ENCODE measurements around the gene SVBP. TPM values are rescaled to one million over a fixed set of nuclear protein-coding genes. Genes with fewer than 3 reads are reported as not detected.
A peak's percentile ranks its signal among the peaks of the same experiment; 100 is the strongest.
"Not testable (repeated sequence)": the region's sequence is repeated elsewhere in the genome, so short reads cannot be mapped to it uniquely, and the experiment has no call there.

SVBP gene, protein sequence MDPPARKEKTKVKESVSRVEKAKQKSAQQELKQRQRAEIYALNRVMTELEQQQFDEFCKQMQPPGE
- 10 to 100 TPM; 19.8 to 20.6 TPM for total RNA-seq

DNA sequence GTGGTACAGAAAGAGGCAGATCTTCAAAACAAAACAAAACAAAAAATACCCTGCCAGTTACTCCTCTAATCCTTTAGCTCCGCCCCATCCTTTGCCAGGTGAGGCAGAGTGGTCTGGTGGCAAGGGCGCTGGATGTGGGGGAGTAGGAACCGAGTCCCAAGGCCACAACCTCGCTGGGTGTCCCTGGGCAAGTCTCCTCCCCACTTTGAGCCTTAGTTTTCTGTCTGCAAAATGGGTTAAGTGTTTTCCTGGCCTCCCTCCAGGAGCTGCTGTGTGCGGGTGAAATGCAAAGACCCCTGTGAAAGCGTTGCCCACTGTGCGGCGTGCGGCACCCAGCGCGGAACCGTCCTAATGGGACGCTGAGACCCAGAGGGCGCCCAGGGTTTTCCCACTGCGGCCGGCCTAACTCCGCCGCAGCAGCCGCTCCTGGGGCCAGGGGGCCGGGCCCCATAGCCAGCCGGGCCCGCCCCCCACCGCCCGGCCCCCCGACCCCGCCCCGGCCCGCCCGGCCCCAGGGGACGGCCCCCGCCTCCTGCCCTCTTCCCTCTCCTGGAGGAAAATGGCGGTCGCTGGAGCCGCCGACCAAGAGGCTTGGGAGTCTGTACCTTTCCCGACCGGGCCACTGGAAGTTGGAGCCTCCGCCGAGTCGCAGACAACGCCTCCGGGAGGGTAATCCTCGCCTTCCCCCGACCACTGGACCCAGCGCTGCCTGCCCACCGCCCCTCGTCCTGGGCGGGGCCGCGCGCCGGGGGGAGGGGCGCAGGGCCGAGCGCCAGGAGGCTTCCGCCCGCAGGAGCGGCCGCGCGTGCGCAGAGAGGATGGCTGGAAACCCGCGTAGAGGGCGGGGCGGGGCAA lies at the start of gene SVBP, which contains the start of gene ERMAP:
Gene SVBP (minus strand): TSS at position 813 of the 855 bp plus-strand sequence. CDS start 853 bp downstream, outside the sequence.
Gene ERMAP (plus strand): TSS at position 538 of the 855 bp plus-strand sequence. CDS start 13,327 bp downstream, outside the sequence.
- H3K27me3 Mint-ChIP-seq: no peaks in the 10 kb centered on the region
- H3K4me3 Mint-ChIP-seq: peak within 1 kb of the TSS; percentile 76
- H3K4me1 Mint-ChIP-seq: peaks cover 32% of the 10 kb centered on the region
- peak within 1 kb of the TSS; percentile 86 for H3K27ac Mint-ChIP-seq
- no peaks in the 10 kb centered on the region for H3K9me3 Mint-ChIP-seq
- DNase-seq: peak; percentile 93
- CTCF ChIA-PET: interaction anchor here (0.5 to 2.3 kb wide), 6 partner anchors 11 to 50 kb away, joined by 4 to 8 read pairs (median 4); partner anchors contain the start of genes C1orf50 and P3H1
- peaks cover 8% of the 10 kb centered on the region for H3K36me3 Mint-ChIP-seq (ENCODE audit: low read depth)
- POLR2A ChIA-PET: no interaction called here

DNA sequence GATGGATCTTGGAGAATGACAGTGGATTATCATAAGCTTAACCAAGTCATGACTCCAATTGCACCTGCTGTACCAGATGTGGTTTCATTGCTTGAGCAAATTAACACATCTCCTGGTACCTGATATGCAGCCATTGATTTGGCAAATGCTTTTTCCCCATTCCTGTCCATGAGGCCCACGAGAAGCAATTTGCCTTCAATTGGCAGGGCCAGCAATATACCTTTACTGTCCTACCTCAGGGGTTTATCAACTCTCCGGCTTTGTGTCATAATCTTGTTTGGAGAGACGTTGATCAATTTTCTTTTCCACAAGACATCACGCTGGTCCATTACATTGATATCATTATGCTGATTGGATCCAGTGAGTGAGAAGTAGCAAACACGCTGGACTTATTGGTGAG lies 49.4 kb upstream of the SVBP start:
- Mint-ChIP-seq H3K27ac (no peak overlapping the region), H3K4me1 (no peaks in the 10 kb centered on the region), H3K9me3 (no peaks in the 10 kb centered on the region), H3K4me3 (no peak overlapping the region), H3K27me3 (peaks cover 13% of the 10 kb centered on the region), H3K36me3 (ENCODE audit: low read depth) (no peaks in the 10 kb centered on the region)
- no peak for DNase-seq
- POLR2A ChIA-PET: no interaction called here
- CTCF ChIA-PET: no interaction called here

DNA sequence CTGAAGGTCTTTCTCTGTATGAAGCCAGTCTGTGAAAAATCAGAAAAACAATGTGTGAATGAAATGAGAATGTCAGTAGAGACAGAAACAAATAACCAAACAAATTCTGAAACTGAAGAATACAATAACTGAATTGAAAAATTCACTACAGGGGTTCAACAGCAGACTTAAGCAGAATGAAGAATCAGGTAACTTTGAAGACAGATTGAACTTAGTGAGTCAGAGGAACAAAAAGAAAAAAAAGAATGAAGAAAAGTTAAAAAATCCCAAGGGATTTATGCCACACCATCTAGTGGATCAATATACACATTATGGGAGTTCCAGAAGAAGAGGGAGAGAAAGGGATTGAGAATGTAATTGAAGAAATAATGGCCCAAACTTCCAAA lies 43.8 kb upstream of the SVBP start:
- H3K27me3 Mint-ChIP-seq: peaks cover 32% of the 10 kb centered on the region
- POLR2A ChIA-PET: interaction anchor here (0.6 kb wide), 2 partner anchors 9 to 215 kb away, joined by 3 to 5 read pairs; no protein-coding TSS in a partner anchor
- peaks cover 41% of the 10 kb centered on the region for H3K9me3 Mint-ChIP-seq
- CTCF ChIA-PET: interaction anchor here (1.1 kb wide), 1 partner anchor 11 kb away, joined by 3 read pairs; no protein-coding TSS in a partner anchor
- H3K4me1 Mint-ChIP-seq: no peaks in the 10 kb centered on the region
- DNase-seq: no peak
- H3K27ac Mint-ChIP-seq: no peak overlapping the region
- H3K4me3 Mint-ChIP-seq: no peak overlapping the region
- peaks cover 17% of the 10 kb centered on the region for H3K36me3 Mint-ChIP-seq (ENCODE audit: low read depth)

DNA sequence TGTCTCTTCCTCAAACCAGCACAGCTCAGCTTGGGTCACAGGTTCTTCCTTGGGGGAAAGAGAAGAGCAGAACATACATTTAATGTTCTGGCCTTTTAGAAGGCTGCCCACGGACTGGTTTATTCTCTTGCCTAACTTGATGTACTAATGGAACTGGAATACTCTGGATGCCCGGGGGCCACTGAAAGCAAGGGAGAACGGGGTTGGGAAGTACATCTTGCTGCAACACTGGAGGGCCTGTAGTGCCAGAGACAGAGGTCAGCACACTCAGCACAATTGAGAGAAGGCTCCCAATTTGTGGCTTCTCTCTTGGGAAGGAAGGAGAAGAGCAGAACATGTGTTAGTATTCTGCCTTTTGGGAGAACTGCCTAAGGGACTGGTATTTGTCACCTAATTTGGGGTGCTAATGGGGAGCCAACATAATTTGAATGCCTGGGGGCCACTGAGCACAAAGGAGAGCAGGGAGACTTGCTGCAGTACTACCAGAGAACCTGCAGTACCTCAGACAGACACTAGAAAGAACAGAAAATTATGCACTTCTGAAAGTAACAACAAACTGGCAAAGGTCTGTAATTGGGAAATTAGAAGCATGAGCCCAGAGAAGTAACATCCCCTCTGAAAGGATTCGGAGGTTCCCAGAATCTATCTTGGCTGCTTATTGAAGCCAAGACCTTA lies 43.3 kb upstream of the SVBP start:
- ChIA-PET CTCF (interaction anchor here (2.4 kb wide), 1 partner anchor 15 kb away, joined by 5 read pairs; the partner anchor contains the start of gene ZNF691), POLR2A (no interaction called here)
- Mint-ChIP-seq H3K27me3 (peaks cover 30% of the 10 kb centered on the region), H3K9me3 (peaks cover 45% of the 10 kb centered on the region), H3K27ac (no peak overlapping the region), H3K4me3 (no peak overlapping the region), H3K4me1 (no peaks in the 10 kb centered on the region), H3K36me3 (ENCODE audit: low read depth) (peaks cover 21% of the 10 kb centered on the region)
- no peak for DNase-seq

DNA sequence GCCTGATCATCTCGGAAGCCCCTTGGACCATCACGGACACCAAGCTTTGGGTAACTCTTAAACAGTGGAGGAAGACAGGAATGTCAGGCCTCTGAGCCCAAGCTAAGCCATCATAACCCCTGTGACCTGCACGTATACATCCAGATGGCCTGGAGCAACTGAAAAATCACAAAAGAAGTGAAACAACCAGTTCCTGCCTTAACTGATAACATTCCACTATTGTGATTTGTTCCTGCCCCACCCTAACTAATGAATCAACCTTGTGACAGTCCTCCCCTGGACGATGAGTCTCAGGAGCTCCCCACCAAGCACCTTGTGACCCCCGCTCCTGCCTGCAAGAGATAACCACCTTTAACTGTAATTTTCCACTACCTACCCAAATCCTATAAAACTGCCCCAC lies 42.2 kb upstream of the SVBP start:
- H3K4me1 Mint-ChIP-seq, POLR2A ChIA-PET, H3K4me3 Mint-ChIP-seq, DNase-seq, H3K27ac Mint-ChIP-seq: not testable (repeated sequence)
- H3K27me3 Mint-ChIP-seq: peaks cover 28% of the 10 kb centered on the region
- H3K36me3 Mint-ChIP-seq (ENCODE audit: low read depth): peaks cover 24% of the 10 kb centered on the region
- CTCF ChIA-PET: interaction anchor here (2.4 kb wide), 1 partner anchor 14 kb away, joined by 5 read pairs; the partner anchor contains the start of gene ZNF691
- peaks cover 45% of the 10 kb centered on the region for H3K9me3 Mint-ChIP-seq

DNA sequence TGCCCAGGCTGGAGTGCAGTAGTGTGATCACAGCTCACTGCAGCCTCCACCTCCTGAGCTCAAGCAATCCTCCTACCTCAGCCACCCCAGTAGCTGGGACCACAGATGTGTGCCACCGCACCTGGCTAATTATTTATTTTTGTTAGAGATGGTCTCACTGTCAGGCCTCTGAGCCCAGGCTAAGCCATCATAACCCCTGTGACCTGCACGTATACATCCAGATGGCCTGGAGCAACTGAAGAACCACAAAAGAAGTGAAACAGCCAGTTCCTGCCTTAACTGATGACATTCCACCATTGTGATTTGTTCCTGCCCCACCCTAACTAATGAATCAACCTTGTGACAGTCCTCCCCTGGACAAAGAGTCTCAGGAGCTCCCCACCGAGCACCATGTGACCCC lies 39.4 kb upstream of the SVBP start:
- CTCF ChIA-PET: not testable (repeated sequence)

DNA sequence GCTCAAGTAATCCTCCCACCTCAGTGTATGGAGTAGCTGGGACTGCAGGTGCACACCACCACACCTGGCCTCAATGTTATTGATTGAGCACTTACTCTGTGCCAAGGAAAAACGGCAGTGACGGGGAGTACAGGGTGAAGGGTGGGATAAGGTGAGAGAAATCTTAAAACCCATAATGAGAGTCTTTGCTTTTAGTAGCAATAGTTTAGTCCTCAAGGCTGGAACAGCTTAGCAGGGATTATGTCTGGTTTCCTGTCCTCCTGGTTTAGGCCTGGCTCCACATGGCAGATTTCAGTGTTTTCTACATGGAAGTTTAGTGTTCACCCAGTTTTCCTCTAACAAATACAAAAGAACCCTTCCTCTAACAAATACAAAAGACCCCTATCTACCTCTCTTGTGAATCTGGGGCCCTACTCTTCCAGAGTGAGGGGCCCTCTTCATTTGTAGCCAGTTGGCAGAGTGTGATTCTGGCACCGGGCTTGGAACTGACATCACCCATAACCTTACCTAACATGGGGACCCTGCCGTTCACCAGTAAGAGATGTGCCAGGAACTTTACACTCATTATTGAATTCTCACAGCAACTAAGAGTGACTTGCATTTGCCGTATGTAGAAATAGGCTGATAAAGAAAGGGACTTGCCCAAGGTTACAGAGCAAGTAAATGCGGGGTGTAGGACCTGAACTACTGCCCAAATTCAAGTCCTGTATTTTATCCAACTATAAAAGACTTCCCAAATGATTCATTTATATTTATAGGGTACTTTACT lies 36.1 kb upstream of the SVBP start:
- no peaks in the 10 kb centered on the region for H3K27me3 Mint-ChIP-seq
- POLR2A ChIA-PET: no interaction called here

More for the DNA sequence above, 39.4 kb upstream of the SVBP start:
- H3K27ac Mint-ChIP-seq, H3K4me3 Mint-ChIP-seq, POLR2A ChIA-PET, DNase-seq, H3K4me1 Mint-ChIP-seq: not testable (repeated sequence)
- Mint-ChIP-seq H3K27me3 (peaks cover 19% of the 10 kb centered on the region), H3K9me3 (peaks cover 45% of the 10 kb centered on the region), H3K36me3 (ENCODE audit: low read depth) (peaks cover 35% of the 10 kb centered on the region)

DNA sequence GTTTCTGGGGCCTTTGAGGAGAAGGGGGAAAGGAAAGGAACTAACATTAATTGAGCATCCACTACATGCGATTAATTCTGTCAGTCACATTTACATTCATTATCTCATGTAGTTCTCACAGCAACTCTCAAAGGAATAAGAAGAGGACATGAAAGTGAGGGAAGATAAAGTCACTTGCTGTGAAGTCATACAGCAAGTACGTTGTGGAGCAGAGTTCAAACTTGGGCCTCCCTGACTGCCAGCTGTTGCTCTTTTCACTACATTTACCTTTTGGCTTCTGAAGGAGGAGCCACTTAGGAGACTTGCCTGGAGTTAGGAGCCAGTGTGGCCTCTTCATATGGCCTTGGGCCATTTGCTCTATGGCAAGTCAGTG lies 35.4 kb upstream of the SVBP start:
- CTCF ChIA-PET: no interaction called here
- Mint-ChIP-seq H3K4me3 (no peak overlapping the region), H3K27me3 (no peaks in the 10 kb centered on the region), H3K36me3 (ENCODE audit: low read depth) (peaks cover 49% of the 10 kb centered on the region), H3K4me1 (peaks cover 19% of the 10 kb centered on the region), H3K27ac (no peak overlapping the region), H3K9me3 (peaks cover 20% of the 10 kb centered on the region)
- POLR2A ChIA-PET: no interaction called here
- no peak for DNase-seq

More for the DNA sequence above, 36.1 kb upstream of the SVBP start:
- CTCF ChIA-PET: interaction anchor here (0.8 kb wide), 1 partner anchor 10 kb away, joined by 4 read pairs; no protein-coding TSS in a partner anchor
- no peak for DNase-seq
- H3K4me3 Mint-ChIP-seq: no peak overlapping the region
- peaks cover 12% of the 10 kb centered on the region for H3K4me1 Mint-ChIP-seq
- peaks cover 52% of the 10 kb centered on the region for H3K36me3 Mint-ChIP-seq (ENCODE audit: low read depth)
- peaks cover 27% of the 10 kb centered on the region for H3K9me3 Mint-ChIP-seq
- H3K27ac Mint-ChIP-seq: no peak overlapping the region

DNA sequence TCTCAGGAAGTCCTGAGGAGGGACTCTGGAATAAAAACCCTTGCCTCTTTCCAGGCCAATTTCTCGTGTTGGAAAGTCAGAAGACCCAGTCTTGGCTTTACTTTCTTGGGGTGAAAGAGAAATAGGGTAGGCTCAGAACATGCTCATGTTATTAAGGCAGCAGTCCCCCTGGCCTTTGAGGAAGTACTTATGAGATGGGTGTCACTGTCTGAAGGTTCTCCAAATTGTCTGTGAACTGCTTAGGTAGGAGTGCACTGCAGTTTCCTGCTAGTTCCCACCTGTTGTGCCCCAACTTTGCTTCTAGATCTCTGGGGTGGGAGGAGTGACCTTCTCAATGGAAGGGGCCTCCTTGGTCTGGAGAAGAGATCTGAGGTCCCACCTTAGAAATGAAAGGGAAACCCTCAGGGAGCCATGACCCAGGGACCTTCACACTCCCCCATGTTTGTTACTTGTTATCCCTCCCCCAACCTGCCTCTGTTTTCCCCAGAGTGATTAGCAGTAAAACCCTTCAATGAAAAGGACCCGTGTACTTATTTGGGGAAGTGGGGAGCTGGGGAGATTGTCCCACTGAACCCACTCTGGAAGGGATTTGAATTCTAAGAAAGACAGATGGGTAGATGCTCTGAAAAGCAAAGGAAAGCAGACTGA lies 34.9 kb upstream of the SVBP start:
- ChIA-PET CTCF (no interaction called here), POLR2A (interaction anchor here (0.5 kb wide), 1 partner anchor 9 kb away, joined by 3 read pairs; no protein-coding TSS in a partner anchor)
- DNase-seq: no peak
- H3K4me3 Mint-ChIP-seq: no peak overlapping the region
- no peaks in the 10 kb centered on the region for H3K27me3 Mint-ChIP-seq
- peaks cover 50% of the 10 kb centered on the region for H3K36me3 Mint-ChIP-seq (ENCODE audit: low read depth)
- no peak overlapping the region for H3K27ac Mint-ChIP-seq
- peaks cover 16% of the 10 kb centered on the region for H3K9me3 Mint-ChIP-seq
- H3K4me1 Mint-ChIP-seq: peaks cover 24% of the 10 kb centered on the region

DNA sequence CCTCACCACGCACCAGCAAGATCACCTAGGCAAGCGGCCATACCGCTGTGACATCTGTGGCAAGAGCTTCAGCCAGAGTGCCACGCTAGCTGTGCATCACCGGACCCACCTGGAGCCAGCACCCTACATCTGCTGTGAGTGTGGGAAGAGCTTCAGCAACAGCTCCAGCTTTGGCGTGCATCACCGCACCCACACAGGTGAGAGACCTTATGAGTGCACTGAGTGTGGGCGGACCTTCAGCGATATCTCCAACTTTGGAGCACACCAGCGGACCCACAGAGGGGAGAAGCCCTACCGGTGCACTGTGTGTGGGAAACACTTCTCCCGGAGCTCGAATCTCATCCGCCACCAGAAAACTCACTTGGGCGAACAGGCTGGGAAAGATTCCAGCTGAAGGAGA lies 34.2 kb upstream of the SVBP start:
- Mint-ChIP-seq H3K4me3 (no peak overlapping the region), H3K9me3 (peaks cover 12% of the 10 kb centered on the region), H3K36me3 (ENCODE audit: low read depth) (peaks cover 51% of the 10 kb centered on the region), H3K27ac (no peak overlapping the region), H3K4me1 (peaks cover 26% of the 10 kb centered on the region), H3K27me3 (no peaks in the 10 kb centered on the region)
- ChIA-PET POLR2A (interaction anchor here (0.5 kb wide), 1 partner anchor 10 kb away, joined by 3 read pairs; no protein-coding TSS in a partner anchor), CTCF (interaction anchor here (1.0 kb wide), 1 partner anchor 61 kb away, joined by 3 read pairs; no protein-coding TSS in a partner anchor)
- no peak for DNase-seq

DNA sequence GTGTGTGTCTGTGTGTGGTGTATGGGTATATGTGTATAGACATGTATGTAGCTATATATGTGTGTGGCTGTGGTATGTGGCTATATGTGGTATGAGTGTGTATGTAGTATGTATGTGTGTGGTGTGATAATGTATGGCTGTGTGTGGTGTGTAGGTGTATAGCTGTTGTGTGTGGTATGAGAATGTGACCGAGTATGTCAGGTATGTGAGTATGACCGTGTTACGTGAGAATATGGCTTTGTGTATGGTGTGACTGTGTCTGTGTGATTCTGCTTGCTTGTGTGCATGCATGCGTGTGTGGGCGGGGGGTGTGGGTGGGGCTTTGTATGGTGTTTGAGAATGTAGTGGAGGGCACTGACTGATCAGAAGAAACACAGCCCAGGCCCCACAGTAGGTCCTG lies 32.7 kb upstream of the SVBP start:
- POLR2A ChIA-PET: no interaction called here
- H3K36me3 Mint-ChIP-seq (ENCODE audit: low read depth): peaks cover 45% of the 10 kb centered on the region

More for the DNA sequence above, 32.7 kb upstream of the SVBP start:
- Mint-ChIP-seq H3K4me1 (peaks cover 33% of the 10 kb centered on the region), H3K4me3 (no peak overlapping the region), H3K27me3 (no peaks in the 10 kb centered on the region), H3K9me3 (peaks cover 6% of the 10 kb centered on the region), H3K27ac (no peak overlapping the region)
- CTCF ChIA-PET: interaction anchor here (0.6 to 1.0 kb wide), 4 partner anchors 11 to 80 kb away, joined by 3 read pairs; no protein-coding TSS in a partner anchor
- no peak for DNase-seq
